Endothelial cell of umbilical vein (primary cell): Measurements from ENCODE around the gene PSORS1C1. TPM values are rescaled to one million over a fixed set of nuclear protein-coding genes. Genes with fewer than 3 reads are reported as not detected.

Source experiments
- BruUV-seq: library from RNA; stranded (reverse); fragments of 400-500 nt; replicated peaks from 2 replicates; lab custom pipeline; 2021; lab: Mats Ljungman, UMichigan
- CTCF ChIA-PET: fragments of 300-600, 350-600 bp; sonication (Branson Sonifier 250); formaldehyde crosslinking; loops from one replicate; lab custom pipeline; 2021; ENCODE audit warnings: antibody characterized with exemption, inconsistent platforms; lab: Charles Lee
- POLR2A ChIA-PET: fragments of 300-600, 350-600 bp; sonication (Branson Sonifier 250); formaldehyde crosslinking; loops from one replicate; lab custom pipeline; 2021; ENCODE audit warnings: antibody characterized with exemption, inconsistent platforms; lab: Charles Lee
- DNase-seq: peaks from one replicate; pipeline ENCODE4 v3.0.0-alpha.2; 2011; ENCODE audit warnings: low read depth, low spot score
- FAIRE-seq: peaks from 2 replicates; lab custom pipeline; 2011; peaks lifted over from hg19 to GRCh38; lab: Jason Lieb, UNC
- H2AFZ ChIP-seq: 2 replicates; pipeline ENCODE4 v1.6.0; 2012; ENCODE audit warnings: low read depth, low read length, control low read depth, inconsistent platforms
- H3K27ac ChIP-seq: 2 replicates; pipeline ENCODE4 v1.5.1; 2011; ENCODE audit warnings: low read depth, mild to moderate bottlenecking, control low read depth, low read length, moderate library complexity; ENCODE audit not compliant: insufficient read depth
- H3K27me3 ChIP-seq, 2 experiments: 2 replicates each; pipeline versions ENCODE4 v1.6.0 to v1.6.1; 2011; ENCODE audit warnings: low read length in 2 of 2, mixed read lengths in 1 of 2; ENCODE audit not compliant: control insufficient read depth in 2 of 2, insufficient read depth in 2 of 2
- H3K36me3 ChIP-seq, 2 experiments: 2 replicates in 1 of 2; 3 replicates in 1 of 2; pipeline ENCODE4 v1.5.1; 2011; ENCODE audit warnings: low read length in 2 of 2, mild to moderate bottlenecking in 1 of 2, moderate library complexity in 1 of 2; ENCODE audit not compliant: control insufficient read depth in 2 of 2, insufficient read depth in 2 of 2; ENCODE audit errors: extremely low read depth in 1 of 2
- H3K4me1 ChIP-seq: 3 replicates; pipeline ENCODE4 v1.5.1; 2011; ENCODE audit warnings: mild to moderate bottlenecking, low read length; ENCODE audit not compliant: control insufficient read depth, insufficient read depth; ENCODE audit errors: extremely low read depth
- H3K4me2 ChIP-seq: 2 replicates; pipeline ENCODE4 v1.6.1; 2011; ENCODE audit warnings: low read length, control low read depth, mixed read lengths; ENCODE audit not compliant: insufficient read depth
- H3K4me3 ChIP-seq, 3 experiments: fragments of 200-600 bp in 1 of 3; sonication (generic), shearing (Covaris generic) in 1 of 3; replicated peaks in 1 of 3; 2 replicates each; pipeline ENCODE4 v1.5.1; 2011 to 2016; ENCODE audit warnings: control low read depth in 3 of 3, low read length in 3 of 3, mild to moderate bottlenecking in 2 of 3, inconsistent platforms in 1 of 3, low read depth in 1 of 3, moderate library complexity in 1 of 3; ENCODE audit not compliant: insufficient read depth in 1 of 3
- H3K79me2 ChIP-seq: 2 replicates; pipeline ENCODE4 v1.6.0; 2012; ENCODE audit warnings: low read length, inconsistent platforms; ENCODE audit not compliant: control insufficient read depth, insufficient read depth
- H3K9ac ChIP-seq: replicated peaks from 2 replicates; pipeline ENCODE3; 2011; ENCODE audit warnings: low read length, control low read depth; ENCODE audit not compliant: insufficient read depth; ENCODE audit errors: extremely low read depth
- H3K9me1 ChIP-seq: replicated peaks from 3 replicates; pipeline ENCODE4 v1.6.0; 2011; ENCODE audit warnings: mild to moderate bottlenecking, low read length; ENCODE audit not compliant: control insufficient read depth, insufficient read depth; ENCODE audit errors: extremely low read depth
- H3K9me3 ChIP-seq: replicated peaks from 2 replicates; pipeline ENCODE4 v1.5.1; 2012; ENCODE audit warnings: low read length, inconsistent platforms; ENCODE audit not compliant: control insufficient read depth, insufficient read depth
- H4K20me1 ChIP-seq: replicated peaks from 2 replicates; pipeline ENCODE3; 2011; ENCODE audit warnings: mild to moderate bottlenecking, low read length; ENCODE audit not compliant: control insufficient read depth, insufficient read depth; ENCODE audit errors: extremely low read depth
- CTCF ChIP-seq, 2 donors: IDR thresholded peaks; 1 replicate in 1 of 2; 2 replicates in 1 of 2; pipeline ENCODE4 v1.5.1; 2011; ENCODE audit warnings: low read length in 2 of 2, mild to moderate bottlenecking in 2 of 2, moderate library complexity in 2 of 2, control low read depth in 1 of 2, inconsistent platforms in 1 of 2, low read depth in 1 of 2; ENCODE audit not compliant: insufficient read depth in 1 of 2; ENCODE audit errors: extremely low read depth in 1 of 2
- EZH2 ChIP-seq: IDR thresholded peaks from 2 replicates; pipeline ENCODE4 v1.6.1; 2012; ENCODE audit warnings: borderline replicate concordance, low read depth, mild to moderate bottlenecking, moderate library complexity, low read length, inconsistent platforms; ENCODE audit not compliant: severe bottlenecking
- FOS ChIP-seq: IDR thresholded peaks from 2 replicates; pipeline ENCODE4 v1.6.1; 2011; ENCODE audit warnings: mild to moderate bottlenecking, low read length, moderate library complexity, borderline replicate concordance; ENCODE audit not compliant: insufficient read depth
- GATA2 ChIP-seq: IDR thresholded peaks from 2 replicates; pipeline ENCODE4 v1.7.0; 2011; ENCODE audit warnings: low read depth, mild to moderate bottlenecking, moderate library complexity, mixed read lengths, low read length; ENCODE audit not compliant: insufficient read length, insufficient read depth
- JUN ChIP-seq: IDR thresholded peaks from 2 replicates; pipeline ENCODE4 v1.6.1; 2011; ENCODE audit warnings: borderline replicate concordance, low read depth; ENCODE audit not compliant: insufficient read length, insufficient read depth
- MAX ChIP-seq: IDR thresholded peaks from 2 replicates; pipeline ENCODE4 v1.6.1; 2011; ENCODE audit not compliant: insufficient read depth, insufficient read length
- MYC ChIP-seq: IDR thresholded peaks from one replicate; pipeline ENCODE4 v1.6.1; 2011; ENCODE audit warnings: mild to moderate bottlenecking, low read depth, low read length
- POLR2A ChIP-seq: IDR thresholded peaks from 2 replicates; pipeline ENCODE4 v1.6.1; 2012; ENCODE audit warnings: low read depth, mild to moderate bottlenecking, control low read depth, low read length
- POLR2AphosphoS5 ChIP-seq: IDR thresholded peaks from 2 replicates; pipeline ENCODE4 v1.6.1; 2012; ENCODE audit warnings: low read depth, mild to moderate bottlenecking, control low read depth, low read length, moderate library complexity; ENCODE audit not compliant: insufficient read depth
- dilution Hi-C: fragments of 300-500 bp; cut with MboI; formaldehyde crosslinking; loops from one replicate; pipeline ENCODE4 v1.15.0; 2019; ENCODE audit warnings: low sequenced_read_pairs; ENCODE audit not compliant: extremely low pct_ligation_motif_present
- intact Hi-C: fragments of 100-400 bp; cut with micrococcal nuclease; formaldehyde crosslinking; loops from one replicate; pipeline ENCODE4 v1.10.0; 2022
- polyA plus RNA-seq, 4 experiments: library from polyadenylated mRNA; depleted of rRNA in 3 of 4; stranded (reverse) in 3 of 4; unstranded in 1 of 4; fragments of >200 nt; gene quantifications; 2 replicates each; pipeline versions ENCODE4 v1.2.1 to v1.2.3, GENCODE V29; 2011 to 2012; ENCODE audit warnings: missing spikeins in 1 of 4
- total RNA-seq: library from RNA; stranded (reverse); gene quantifications from 2 replicates; pipeline ENCODE4 v1.2.3, GENCODE V29; 2021

PSORS1C1 gene
- total and polyA plus RNA-seq, 2 donors (not counting 3 experiments of a cell fraction or from before 2014, with no cell fraction given): 1.1 to 13.2 TPM

GRCh38 chr6:31139599-31139998, 25.0 kb downstream of the PSORS1C1 start:
- no peaks in the 10 kb centered on the region for H3K9me1 ChIP-seq
- dilution Hi-C loops: no loop called here
- DNase-seq: no peak
- H3K4me2 ChIP-seq: no peak overlapping the region
- ChIA-PET CTCF (interaction anchor here (0.9 to 6.2 kb wide), 6 partner anchors 8 to 686 kb away, joined by 3 to 174 read pairs (median 10); partner anchors contain the start of gene TCF19), POLR2A (interaction anchor here (0.6 kb wide), 1 partner anchor 25 kb away, joined by 4 read pairs; the partner anchor contains the start of gene PSORS1C1)
- no TSS peak for BruUV-seq
- no peak for TF ChIP-seq EZH2
- no peak for TF ChIP-seq MAX
- TF ChIP-seq POLR2A: no peak
- TF ChIP-seq FOS: no peak
- no peak for TF ChIP-seq MYC
- no peak for TF ChIP-seq GATA2
- TF ChIP-seq JUN: no peak
- no peak overlapping the region for H3K4me3 ChIP-seq
- peak overlapping the region; percentile 13 for H2AFZ ChIP-seq
- H3K9ac ChIP-seq: no peak overlapping the region
- no peak for FAIRE-seq
- intact Hi-C loops: loop anchor here (5.0 kb wide), 1 partner anchor 303 kb away; no protein-coding TSS in a partner anchor
- H3K27me3 ChIP-seq: no peaks in the 10 kb centered on the region
- peaks cover 8% of the 10 kb centered on the region for H3K4me1 ChIP-seq
- no peak overlapping the region for H3K27ac ChIP-seq
- no peaks in the 10 kb centered on the region for H3K79me2 ChIP-seq
- peaks cover 0 to 8% of the 10 kb centered on the region in 2 experiments for H3K36me3 ChIP-seq
- no peaks in the 10 kb centered on the region for H3K9me3 ChIP-seq
- no peaks in the 10 kb centered on the region for H4K20me1 ChIP-seq

GRCh38 chr6:31140643-31141042, 26.0 kb downstream of the PSORS1C1 start:
- no peaks in the 10 kb centered on the region for H3K9me1 ChIP-seq
- H3K27me3 ChIP-seq: no peaks in the 10 kb centered on the region
- intact Hi-C loops: no loop called here
- no peak overlapping the region for H2AFZ ChIP-seq
- no peaks in the 10 kb centered on the region for H4K20me1 ChIP-seq
- H3K9ac ChIP-seq: no peak overlapping the region
- H3K27ac ChIP-seq: no peak overlapping the region
- H3K79me2 ChIP-seq: no peaks in the 10 kb centered on the region
- DNase-seq: no peak
- ChIA-PET CTCF (interaction anchor here (2.6 to 6.2 kb wide), 2 partner anchors 51 to 226 kb away, joined by 14 to 174 read pairs; no protein-coding TSS in a partner anchor), POLR2A (no interaction called here)
- TF ChIP-seq FOS (no peak), MYC (no peak), CTCF (IDR thresholded peaks at IDR 0.05; ENCODE audit: extremely low read depth in 1 of 2, insufficient read depth in 1 of 2, low read depth in 1 of 2, low read length in 2 of 2) (no peak), POLR2AphosphoS5 (no peak), POLR2A (no peak), JUN (no peak), EZH2 (no peak), GATA2 (no peak), MAX (no peak)
- peaks cover 8% of the 10 kb centered on the region for H3K4me1 ChIP-seq
- no peak for FAIRE-seq
- H3K36me3 ChIP-seq: peaks cover 0 to 8% of the 10 kb centered on the region in 2 experiments
- H3K9me3 ChIP-seq: no peaks in the 10 kb centered on the region
- no TSS peak for BruUV-seq
- dilution Hi-C loops: no loop called here
- H3K4me3 ChIP-seq: no peak overlapping the region
- no peak overlapping the region for H3K4me2 ChIP-seq
